GM18909 (cell line): Measurements from ENCODE around the gene PPP1R16B.

ENCODE experiments used
- ATAC-seq: cut with Tn5 transposase; IDR thresholded peaks from one replicate; pipeline ENCODE4 v1.9.1; 2021; ENCODE audit warnings: mild to moderate bottlenecking; ENCODE audit not compliant: unreplicated experiment, poor library complexity

Gene PPP1R16B

GRCh38 chr20:38805502-38805957 lies at the start of gene PPP1R16B:
PPP1R16B (plus strand) TSS chr20:38805697; CDS start chr20:38835926, 30,229 bp downstream.
- ATAC-seq: peak; percentile 67

DNA sequence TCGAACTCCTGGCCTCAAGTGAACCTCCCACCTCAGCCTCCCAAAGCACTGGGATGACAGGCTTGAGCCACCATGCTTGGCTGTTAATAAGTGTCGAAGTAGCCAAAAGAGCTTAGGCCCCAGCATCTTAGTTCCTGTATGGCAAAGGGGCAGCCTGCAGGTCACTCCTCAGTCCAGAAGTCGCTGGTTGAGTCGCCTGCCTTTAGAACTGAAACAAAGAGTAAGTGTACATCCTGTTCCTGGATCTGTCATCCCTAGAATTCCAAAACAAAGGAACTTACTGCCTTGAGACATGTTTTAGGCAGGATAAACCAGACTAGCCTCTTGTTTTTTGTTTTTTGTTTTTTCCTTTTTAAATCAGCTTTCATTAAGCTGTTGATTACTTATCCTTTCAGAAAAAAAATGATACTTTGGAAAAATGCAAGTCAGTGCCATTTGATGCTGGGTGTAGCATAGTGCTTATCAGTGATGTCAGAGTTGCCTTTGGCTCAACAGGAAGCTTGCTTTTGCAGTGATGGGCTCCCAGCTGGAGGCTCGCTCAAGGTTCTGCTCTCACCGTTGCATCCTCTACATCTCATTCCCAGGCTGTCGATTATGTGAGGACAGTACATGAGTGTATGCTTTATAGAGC lies 48.2 kb upstream of the PPP1R16B start:
- no peak for ATAC-seq

GRCh38 chr20:38759106-38759505 lies 46.4 kb upstream of the PPP1R16B start:
- ATAC-seq: no peak

DNA sequence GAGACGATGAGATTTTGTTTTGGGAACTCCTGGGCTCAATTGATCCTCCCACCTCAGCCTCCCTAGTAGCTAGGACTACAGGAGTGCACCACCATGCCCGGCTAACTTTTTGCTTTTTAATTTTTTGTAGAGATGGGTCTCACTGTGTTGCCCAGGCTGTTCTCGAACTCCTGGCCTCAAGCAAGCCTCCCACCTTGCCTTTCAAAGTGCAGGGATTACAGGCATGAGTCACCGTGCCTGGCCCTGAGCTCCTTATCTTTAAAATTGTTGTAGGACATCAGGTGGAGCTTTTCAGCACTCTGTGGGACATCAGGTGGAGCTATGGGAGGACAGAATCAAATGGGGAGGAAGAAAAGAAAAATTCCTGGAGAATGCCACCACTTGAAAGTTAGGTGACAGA lies 44.5 kb upstream of the PPP1R16B start:
- no peak for ATAC-seq

- ATAC-seq: no peak
Observed at GRCh38 chr20:38762174-38762573, 43.3 kb upstream of the PPP1R16B start.

DNA sequence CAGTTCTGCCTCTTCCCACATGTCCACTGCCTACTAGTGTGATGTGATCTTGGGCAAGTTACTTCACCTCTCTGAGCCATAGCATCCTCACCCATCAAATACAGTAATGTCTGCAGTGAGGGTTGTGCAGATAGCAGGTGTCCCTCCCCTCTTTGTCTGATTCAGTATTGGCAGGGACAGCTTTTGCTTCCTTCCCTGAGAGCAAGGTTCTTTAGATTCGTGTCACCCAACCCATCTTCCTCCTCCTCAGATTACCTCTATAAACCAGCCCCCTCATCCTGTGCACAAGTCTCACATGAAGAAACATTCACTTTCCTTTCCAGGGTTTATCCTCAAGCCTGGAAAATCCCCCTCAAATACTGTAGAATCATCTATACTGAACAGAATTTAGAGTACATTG lies 41.9 kb upstream of the PPP1R16B start:
- no peak for ATAC-seq

- ATAC-seq: no peak
Observed at GRCh38 chr20:38764567-38765318, 40.8 kb upstream of the PPP1R16B start.

DNA sequence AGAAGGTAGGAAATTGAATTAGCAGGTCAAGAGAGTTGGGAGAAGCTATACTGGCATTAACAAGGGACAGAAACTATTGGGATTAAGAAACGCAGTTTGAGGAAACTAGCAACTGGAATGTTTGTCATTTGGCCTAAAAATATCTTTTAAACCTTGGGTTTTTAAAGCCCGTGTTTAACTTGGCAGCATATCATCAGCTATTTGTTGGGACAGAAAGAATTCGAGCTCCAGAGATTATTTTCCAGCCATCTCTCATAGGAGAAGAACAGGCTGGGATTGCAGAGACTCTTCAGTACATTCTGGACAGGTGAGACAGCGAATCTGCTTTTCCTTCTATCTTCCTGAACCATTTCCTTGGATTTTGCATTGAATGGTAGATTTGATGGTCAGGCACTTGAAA lies 39.4 kb upstream of the PPP1R16B start:
- no peak for ATAC-seq

DNA sequence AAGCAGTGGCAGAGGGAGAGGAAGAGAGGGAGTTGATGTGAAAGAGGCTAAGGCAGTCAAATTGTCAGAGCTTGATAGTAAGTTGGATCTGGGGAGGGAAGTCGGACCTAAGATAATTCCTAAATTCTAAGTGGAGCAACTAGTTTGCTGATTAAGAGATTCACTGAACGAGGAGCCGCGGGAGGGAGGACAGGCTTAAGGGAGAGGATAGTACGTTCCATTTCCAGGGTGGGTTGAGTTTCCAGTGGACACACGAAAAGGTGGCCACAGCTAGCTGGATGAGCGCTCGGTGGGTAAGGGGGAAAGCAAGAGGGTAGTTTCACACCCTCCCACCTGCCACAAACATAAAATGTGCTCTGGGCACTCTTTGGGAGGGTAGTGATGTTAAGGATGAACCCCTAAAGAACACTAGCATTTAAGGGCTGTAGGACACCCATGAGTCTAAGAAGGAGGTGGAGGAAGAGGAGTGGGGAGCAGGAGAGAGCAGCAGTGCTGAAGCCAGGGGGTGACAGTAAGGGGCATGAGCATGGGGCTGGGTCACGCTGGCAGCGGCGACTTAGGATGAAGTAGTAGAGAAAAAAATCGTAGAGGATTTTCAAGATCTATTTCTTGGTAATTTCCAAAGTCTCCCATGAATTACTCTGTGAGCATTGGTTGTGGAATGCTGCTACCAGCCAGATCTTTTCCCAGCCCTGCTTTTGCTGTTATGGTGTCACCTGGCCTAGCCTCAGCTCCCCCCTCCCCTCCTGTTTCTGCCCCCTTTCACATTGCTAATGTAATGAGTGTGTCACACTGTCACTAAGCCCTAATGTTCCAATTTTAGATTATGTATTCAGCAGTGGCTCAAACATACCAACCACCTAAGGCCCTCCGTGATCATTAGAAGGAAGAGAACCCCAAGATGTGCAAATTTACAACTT lies 35.9 kb upstream of the PPP1R16B start:
- ATAC-seq: no peak

DNA sequence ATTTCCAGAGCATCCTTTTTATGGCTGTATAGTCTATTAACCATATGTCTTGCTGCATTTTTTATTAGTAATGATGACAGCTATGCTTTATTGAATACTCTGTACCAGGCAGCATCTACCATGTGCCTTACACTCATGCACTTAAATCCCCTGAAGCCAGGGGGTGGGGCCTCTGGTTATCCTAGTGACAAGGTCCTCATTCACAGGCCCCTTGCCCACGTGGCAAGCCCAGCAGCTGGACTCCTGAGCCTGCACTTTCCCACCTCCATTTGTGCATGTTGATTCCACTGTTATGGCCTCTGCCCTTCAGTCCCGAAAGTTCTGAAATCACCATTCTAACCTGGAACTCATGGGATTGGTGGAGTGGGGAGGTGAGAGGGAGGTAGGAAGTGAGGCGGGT lies 35.0 kb upstream of the PPP1R16B start:
- no peak for ATAC-seq

GRCh38 chr20:38770970-38771369 lies 34.5 kb upstream of the PPP1R16B start:
- ATAC-seq: no peak

- ATAC-seq: no peak
Observed at GRCh38 chr20:38771621-38772020, 33.9 kb upstream of the PPP1R16B start.

DNA sequence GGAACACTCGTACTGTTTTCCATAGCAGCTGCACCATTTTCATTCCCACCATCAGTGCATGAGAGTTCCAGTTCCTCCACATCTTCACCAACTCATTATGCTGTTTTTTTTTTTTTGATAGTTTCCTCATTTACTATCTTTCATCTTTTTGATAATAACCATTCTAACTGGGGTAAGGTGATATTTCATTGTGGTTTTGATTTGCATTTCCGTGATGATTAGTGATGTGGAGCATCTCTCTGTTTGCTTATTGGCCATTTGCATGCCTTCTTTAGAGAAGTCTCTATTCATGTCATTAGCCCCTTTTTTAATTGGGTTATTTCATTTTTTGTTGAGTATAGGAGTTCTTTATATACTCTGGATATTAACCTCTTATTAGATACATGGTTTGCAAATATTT lies 31.3 kb upstream of the PPP1R16B start:
- ATAC-seq: no peak

DNA sequence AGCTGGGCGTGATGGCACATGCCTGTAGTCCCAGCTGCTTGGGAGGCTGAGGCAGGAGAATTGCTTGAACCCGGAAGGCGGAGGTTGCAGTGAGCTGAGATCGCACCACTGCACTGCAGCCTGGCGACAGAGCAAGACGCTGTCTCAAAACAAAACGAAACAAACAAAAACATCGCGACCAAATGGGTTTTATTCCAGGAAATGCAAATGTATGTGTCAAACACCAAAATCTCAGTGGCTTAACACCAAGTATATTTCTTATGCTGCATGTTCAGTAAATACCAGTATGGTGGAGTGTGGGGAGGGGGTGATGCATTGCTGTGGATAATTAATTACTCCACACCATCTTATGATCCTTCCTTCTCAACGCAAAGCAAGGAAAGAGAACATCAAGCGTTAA lies 29.1 kb upstream of the PPP1R16B start:
- no peak for ATAC-seq

DNA sequence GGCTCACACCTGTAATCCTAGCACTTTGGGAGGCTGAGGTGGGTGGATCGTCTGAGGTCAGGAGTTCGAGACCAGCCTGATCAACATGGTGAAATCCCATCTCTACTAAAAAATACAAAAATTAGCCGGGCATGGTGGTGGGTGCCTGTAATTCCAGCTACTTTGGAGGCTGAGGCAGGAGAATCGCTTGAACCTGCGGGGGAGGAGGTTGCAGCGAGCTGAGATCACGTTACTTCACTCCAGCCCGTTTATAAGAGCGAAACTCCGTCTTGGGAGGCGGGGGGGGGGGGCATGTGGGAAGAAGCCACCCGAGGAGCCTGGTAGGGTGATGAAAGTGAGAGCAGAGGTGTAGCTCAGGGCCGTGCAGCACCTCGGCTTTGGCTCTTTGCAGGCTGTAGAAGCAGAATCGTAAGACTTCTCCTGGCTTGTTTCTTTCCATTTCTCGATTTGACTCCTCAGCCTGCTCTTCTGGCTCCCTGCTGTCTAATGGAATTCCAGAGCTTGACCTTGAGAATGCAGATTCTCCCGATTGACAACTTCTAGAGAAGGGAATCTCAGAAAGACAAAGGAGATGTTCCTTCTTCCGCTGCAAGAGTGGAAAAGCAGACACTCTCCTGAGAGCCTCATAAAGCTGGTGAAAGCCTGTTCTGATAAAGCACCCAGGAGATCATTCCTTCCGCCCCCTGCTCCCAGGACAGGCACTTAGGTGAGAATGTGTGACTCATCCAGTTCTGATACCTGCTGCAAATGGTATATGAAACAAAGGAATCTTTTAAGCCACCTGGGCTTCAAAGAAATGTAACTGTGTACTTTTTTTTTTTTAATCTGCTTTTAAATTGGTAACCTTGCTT lies 26.0 kb upstream of the PPP1R16B start:
- ATAC-seq: no peak

DNA sequence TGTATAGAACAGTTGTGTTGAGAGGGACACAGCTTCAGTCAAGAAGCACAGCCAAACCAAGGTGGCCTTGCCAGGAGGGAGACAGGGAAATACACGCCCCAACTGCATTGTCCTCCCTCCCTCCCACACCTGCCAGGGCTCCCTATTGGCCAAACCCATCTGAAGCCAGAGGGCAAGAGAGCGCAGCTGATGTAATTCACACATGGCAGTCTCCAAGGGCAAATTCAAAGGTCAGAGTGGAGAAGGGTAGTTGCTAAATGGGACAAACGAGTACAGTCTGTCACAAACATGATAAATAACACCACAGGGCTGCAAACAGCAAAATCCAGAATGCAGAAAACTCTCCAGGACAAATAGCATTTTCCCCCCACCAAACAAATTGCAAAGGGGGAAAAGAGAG lies 23.2 kb upstream of the PPP1R16B start:
- no peak for ATAC-seq

GRCh38 chr20:38787870-38788269 lies 17.6 kb upstream of the PPP1R16B start:
- no peak for ATAC-seq

GRCh38 chr20:38789503-38790199 lies 15.8 kb upstream of the PPP1R16B start:
- ATAC-seq: no peak
